Measurements from ENCODE around the gene UBE2D4. TPM values are rescaled to one million over a fixed set of nuclear protein-coding genes. Genes with fewer than 3 reads are reported as not detected.
A peak's percentile ranks its signal among the peaks of the same experiment; 100 is the strongest.

Gene UBE2D4
- 10 to 100 TPM; 10.2 to 13.6 (median 11.8) TPM for polyA plus RNA-seq
- long read RNA-seq, donor 1, transcript UBE2D4-201 (7 exons, 3,974 nt): major isoform, 10 of 14 reads
- long read RNA-seq, donor 1, partial matches to known transcripts: 0 of 14 reads
- long read RNA-seq, donor 1, other reads (novel, unspliced or antisense): 0 of 14 reads
- long read RNA-seq, donor 2, partial matches to known transcripts: 0 of 1 reads
- long read RNA-seq, donor 2, other reads (novel, unspliced or antisense): 0 of 1 reads
- long read RNA-seq, donor 3, partial matches to known transcripts: 7 of 10 reads
- long read RNA-seq, donor 3, other reads (novel, unspliced or antisense): 0 of 10 reads
- long read RNA-seq, donor 4: 0 reads
- long read RNA-seq, donor 5, partial matches to known transcripts: 0 of 1 reads
- long read RNA-seq, donor 5, other reads (novel, unspliced or antisense): 0 of 1 reads
- long read RNA-seq, donor 6, transcript UBE2D4-201 (7 exons, 3,974 nt): major isoform, 5 of 6 reads
- long read RNA-seq, donor 6, partial matches to known transcripts: 0 of 6 reads
- long read RNA-seq, donor 6, other reads (novel, unspliced or antisense): 0 of 6 reads
- long read RNA-seq, donor 7, partial matches to known transcripts: 0 of 9 reads
- long read RNA-seq, donor 7, other reads (novel, unspliced or antisense): 0 of 9 reads
- long read RNA-seq, donor 8: 0 reads
- long read RNA-seq, donor 9, partial matches to known transcripts: 0 of 2 reads
- long read RNA-seq, donor 9, other reads (novel, unspliced or antisense): 0 of 2 reads
- long read RNA-seq, donor 10, partial matches to known transcripts: 0 of 5 reads
- long read RNA-seq, donor 10, other reads (novel, unspliced or antisense): 0 of 5 reads

- WGBS, 3 donors: 0% methylated on average over 73 to 82 of the region's 82 CpGs
- no peaks in the 10 kb centered on the region for H3K9me3 ChIP-seq (ENCODE audit: control insufficient read depth in 2 of 2, insufficient read depth in 1 of 2, low read depth in 1 of 2, low read length in 1 of 2)
- no peak for FAIRE-seq
These were observed at the start of gene UBE2D4 for GRCh38 chr7:43925984-43926797. Gene UBE2D4, plus strand, starts transcription at chr7:43926436. Its CDS starts 97 bp downstream, at chr7:43926533.

GRCh38 chr7:43876976-43877745 is 49.1 kb upstream of the UBE2D4 start:
- Histone ChIP-seq H3K27ac (ENCODE audit: low read depth in 1 of 3, low read length in 2 of 3) (no peak overlapping the region), H3K4me1 (ENCODE audit: control insufficient read depth in 3 of 3, insufficient read depth in 2 of 3, low read depth in 1 of 3, low read length in 2 of 3) (peaks cover 5 to 16% (median 7%) of the 10 kb centered on the region in 3 donors), H3K4me3 (ENCODE audit: low read depth in 1 of 3, low read length in 3 of 3) (no peak overlapping the region), H3K36me3 (ENCODE audit: control insufficient read depth in 3 of 3, insufficient read depth in 2 of 3, low read depth in 1 of 3, low read length in 3 of 3) (peaks cover 14 to 76% (median 28%) of the 10 kb centered on the region in 3 donors), H3K27me3 (ENCODE audit: control insufficient read depth in 3 of 3, insufficient read depth in 3 of 3, low read length in 3 of 3) (no peaks in the 10 kb centered on the region), H3K9me3 (ENCODE audit: control insufficient read depth in 2 of 2, insufficient read depth in 1 of 2, low read depth in 1 of 2, low read length in 1 of 2) (no peaks in the 10 kb centered on the region)
- DNase-seq (no peak), FAIRE-seq (no peak)
- 88 to 95% (median 93%) methylated on average over 29 of the region's 29 CpGs for WGBS, 3 donors

More at GRCh38 chr7:43925984-43926797, at the start of gene UBE2D4:
- peak; percentile 92 to 96 for DNase-seq
- Histone ChIP-seq H3K27ac (ENCODE audit: low read depth in 1 of 3, low read length in 2 of 3) (peak within 1 kb of the TSS; percentile 92 to 98 (median 97)), H3K27me3 (ENCODE audit: control insufficient read depth in 3 of 3, insufficient read depth in 3 of 3, low read length in 3 of 3) (no peaks in the 10 kb centered on the region), H3K4me3 (ENCODE audit: low read depth in 1 of 3, low read length in 3 of 3) (peak within 1 kb of the TSS; percentile 56 to 72 (median 64)), H3K36me3 (ENCODE audit: control insufficient read depth in 3 of 3, insufficient read depth in 2 of 3, low read depth in 1 of 3, low read length in 3 of 3) (peaks cover 0 to 2% (median 0%) of the 10 kb centered on the region in 3 donors), H3K4me1 (ENCODE audit: control insufficient read depth in 3 of 3, insufficient read depth in 2 of 3, low read depth in 1 of 3, low read length in 2 of 3) (peaks cover 0 to 5% (median 2%) of the 10 kb centered on the region in 3 donors)

DNA sequence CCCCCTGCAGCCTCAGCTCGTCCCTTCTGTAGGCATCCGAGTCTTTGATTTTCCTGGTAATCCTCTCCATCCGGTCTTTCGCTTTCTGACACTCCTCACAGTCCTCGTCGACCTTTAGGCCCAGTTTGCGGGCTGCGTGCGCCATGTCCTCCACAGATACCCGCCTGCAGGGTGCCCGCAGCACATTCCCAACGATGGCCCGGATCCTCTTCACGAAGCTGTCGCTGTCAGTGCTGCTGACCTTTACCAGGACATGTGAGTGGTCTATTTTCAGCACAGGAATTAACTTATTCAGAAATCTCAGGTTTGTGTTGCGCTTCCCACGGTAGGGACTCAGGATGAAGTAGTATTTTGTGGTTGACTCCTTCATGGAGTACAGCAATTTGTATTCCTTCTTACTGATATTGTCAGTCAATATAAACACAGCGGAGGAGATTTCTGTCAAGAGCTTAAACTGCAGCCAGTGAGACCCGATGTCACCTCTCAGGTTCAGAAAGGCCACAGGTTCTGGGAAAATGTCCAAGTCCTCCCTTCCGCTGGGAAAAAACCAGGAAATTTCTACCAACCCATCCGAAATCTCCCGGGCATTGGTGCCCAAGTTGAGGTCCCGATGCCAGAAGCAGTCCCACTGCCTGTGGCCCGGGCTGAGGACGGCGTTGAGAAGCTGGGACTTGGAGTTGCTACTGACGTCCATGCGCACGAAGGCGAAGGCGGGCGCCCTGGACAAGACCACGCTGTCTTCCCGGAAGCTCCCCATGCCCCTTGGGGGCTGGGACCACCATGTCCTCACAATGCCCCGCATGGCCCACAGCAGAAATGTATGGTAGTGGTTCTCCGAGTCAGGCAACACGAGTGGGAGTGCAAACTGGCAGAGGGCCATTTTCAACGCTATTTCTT is 48.0 kb upstream of the UBE2D4 start:
- WGBS, 3 donors: 90 to 95% (median 94%) methylated on average over 38 of the region's 38 CpGs
- Histone ChIP-seq H3K27ac (ENCODE audit: low read depth in 1 of 3, low read length in 2 of 3) (no peak overlapping the region), H3K9me3 (ENCODE audit: control insufficient read depth in 2 of 2, insufficient read depth in 1 of 2, low read depth in 1 of 2, low read length in 1 of 2) (no peaks in the 10 kb centered on the region), H3K36me3 (ENCODE audit: control insufficient read depth in 3 of 3, insufficient read depth in 2 of 3, low read depth in 1 of 3, low read length in 3 of 3) (peaks cover 14 to 79% (median 31%) of the 10 kb centered on the region in 3 donors), H3K4me1 (ENCODE audit: control insufficient read depth in 3 of 3, insufficient read depth in 2 of 3, low read depth in 1 of 3, low read length in 2 of 3) (peaks cover 0 to 5% (median 3%) of the 10 kb centered on the region in 3 donors), H3K4me3 (ENCODE audit: low read depth in 1 of 3, low read length in 3 of 3) (no peak overlapping the region), H3K27me3 (ENCODE audit: control insufficient read depth in 3 of 3, insufficient read depth in 3 of 3, low read length in 3 of 3) (no peaks in the 10 kb centered on the region)
- DNase-seq: no peak
- no peak for FAIRE-seq

DNA sequence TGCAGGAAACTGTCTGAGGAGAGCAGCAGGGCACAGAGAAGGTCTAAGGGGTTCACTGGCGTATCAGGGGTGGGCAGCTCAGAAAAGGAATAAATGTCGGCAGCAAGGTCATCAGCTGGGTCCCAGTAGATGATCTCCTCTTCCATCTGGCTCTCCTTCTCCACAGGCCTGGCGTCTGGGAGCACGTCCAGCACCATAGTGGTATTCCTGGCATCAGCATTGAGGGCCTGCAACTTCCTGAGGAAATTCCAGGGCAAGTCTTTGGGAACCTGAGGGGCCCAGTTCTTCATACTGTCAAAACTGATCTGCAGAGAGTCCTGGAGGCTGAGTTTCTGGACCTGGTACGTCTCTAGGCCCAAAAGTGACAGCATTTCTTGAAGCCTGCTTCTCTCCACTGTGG is 47.4 kb upstream of the UBE2D4 start:
- Histone ChIP-seq H3K36me3 (ENCODE audit: control insufficient read depth in 3 of 3, insufficient read depth in 2 of 3, low read depth in 1 of 3, low read length in 3 of 3) (peaks cover 16 to 82% (median 34%) of the 10 kb centered on the region in 3 donors), H3K4me1 (ENCODE audit: control insufficient read depth in 3 of 3, insufficient read depth in 2 of 3, low read depth in 1 of 3, low read length in 2 of 3) (peaks cover 0 to 2% (median 0%) of the 10 kb centered on the region in 3 donors), H3K9me3 (ENCODE audit: control insufficient read depth in 2 of 2, insufficient read depth in 1 of 2, low read depth in 1 of 2, low read length in 1 of 2) (no peaks in the 10 kb centered on the region), H3K4me3 (ENCODE audit: low read depth in 1 of 3, low read length in 3 of 3) (no peak overlapping the region), H3K27me3 (ENCODE audit: control insufficient read depth in 3 of 3, insufficient read depth in 3 of 3, low read length in 3 of 3) (no peaks in the 10 kb centered on the region), H3K27ac (ENCODE audit: low read depth in 1 of 3, low read length in 2 of 3) (no peak overlapping the region)
- FAIRE-seq: no peak
- 84 to 97% (median 92%) methylated on average over 5 of the region's 5 CpGs for WGBS, 3 donors
- DNase-seq: no peak

GRCh38 chr7:43879477-43879876 is 46.8 kb upstream of the UBE2D4 start:
- Histone ChIP-seq H3K27ac (ENCODE audit: low read depth in 1 of 3, low read length in 2 of 3) (no peak overlapping the region), H3K4me1 (ENCODE audit: control insufficient read depth in 3 of 3, insufficient read depth in 2 of 3, low read depth in 1 of 3, low read length in 2 of 3) (no peaks in the 10 kb centered on the region), H3K4me3 (ENCODE audit: low read depth in 1 of 3, low read length in 3 of 3) (no peak overlapping the region), H3K27me3 (ENCODE audit: control insufficient read depth in 3 of 3, insufficient read depth in 3 of 3, low read length in 3 of 3) (no peaks in the 10 kb centered on the region), H3K9me3 (ENCODE audit: control insufficient read depth in 2 of 2, insufficient read depth in 1 of 2, low read depth in 1 of 2, low read length in 1 of 2) (no peaks in the 10 kb centered on the region), H3K36me3 (ENCODE audit: control insufficient read depth in 3 of 3, insufficient read depth in 2 of 3, low read depth in 1 of 3, low read length in 3 of 3) (peaks cover 22 to 82% (median 38%) of the 10 kb centered on the region in 3 donors)
- WGBS, 3 donors: 87 to 95% (median 91%) methylated on average over 2 of the region's 2 CpGs
- no peak for FAIRE-seq
- no peak for DNase-seq

DNA sequence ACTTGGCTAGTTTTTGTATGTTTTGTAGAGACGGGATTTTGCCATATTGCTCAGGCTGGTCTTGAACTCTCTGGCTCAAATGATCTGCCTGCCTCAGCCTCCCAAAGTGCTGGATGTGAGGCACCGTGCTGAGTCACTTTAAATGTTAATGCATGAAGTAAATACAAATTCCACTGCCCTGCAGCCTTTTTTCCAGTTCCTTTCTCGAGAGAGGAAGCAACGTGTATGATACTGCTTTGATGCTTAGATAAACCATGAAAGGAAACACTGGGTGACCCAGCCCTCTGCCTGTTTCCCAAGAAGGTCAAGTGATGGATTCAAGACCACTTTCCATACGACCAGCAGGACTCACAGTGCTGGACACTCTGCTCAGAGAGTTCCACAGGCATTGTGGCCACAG is 45.6 kb upstream of the UBE2D4 start:
- DNase-seq (no peak), FAIRE-seq (no peak)
- no peaks in the 10 kb centered on the region for H3K4me1 ChIP-seq (ENCODE audit: control insufficient read depth in 3 of 3, insufficient read depth in 2 of 3, low read depth in 1 of 3, low read length in 2 of 3)
- no peaks in the 10 kb centered on the region for H3K9me3 ChIP-seq (ENCODE audit: control insufficient read depth in 2 of 2, insufficient read depth in 1 of 2, low read depth in 1 of 2, low read length in 1 of 2)
- no peaks in the 10 kb centered on the region for H3K27me3 ChIP-seq (ENCODE audit: control insufficient read depth in 3 of 3, insufficient read depth in 3 of 3, low read length in 3 of 3)
- peaks cover 25 to 76% (median 34%) of the 10 kb centered on the region in 3 donors for H3K36me3 ChIP-seq (ENCODE audit: control insufficient read depth in 3 of 3, insufficient read depth in 2 of 3, low read depth in 1 of 3, low read length in 3 of 3)
- H3K4me3 ChIP-seq (ENCODE audit: low read depth in 1 of 3, low read length in 3 of 3): no peak overlapping the region
- no peak overlapping the region for H3K27ac ChIP-seq (ENCODE audit: low read depth in 1 of 3, low read length in 2 of 3)
- WGBS, 3 donors: 74 to 85% (median 80%) methylated on average over 5 of the region's 5 CpGs

DNA sequence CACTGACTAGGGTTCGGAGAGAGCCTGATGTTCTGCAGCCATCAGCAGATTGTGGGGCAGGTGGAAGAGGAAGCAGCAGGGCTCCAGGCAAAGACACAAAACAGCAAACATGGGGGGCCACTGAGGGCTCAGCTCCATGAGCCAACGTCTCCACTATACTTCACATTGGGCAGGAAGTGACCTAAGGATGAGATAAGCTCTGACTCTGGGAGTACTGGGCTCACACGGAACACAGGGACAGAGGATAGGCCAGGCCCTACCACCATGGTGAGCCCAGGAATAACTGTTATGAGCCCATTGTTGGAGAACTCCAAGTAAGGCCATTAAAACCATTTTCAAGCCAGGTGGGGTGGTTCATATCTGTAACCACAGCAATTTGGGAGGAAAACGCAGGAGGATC is 42.0 kb upstream of the UBE2D4 start:
- WGBS, 3 donors: 81 to 90% (median 84%) methylated on average over 4 of the region's 4 CpGs
- Histone ChIP-seq H3K27ac (ENCODE audit: low read depth in 1 of 3, low read length in 2 of 3) (no peak overlapping the region), H3K27me3 (ENCODE audit: control insufficient read depth in 3 of 3, insufficient read depth in 3 of 3, low read length in 3 of 3) (no peaks in the 10 kb centered on the region), H3K4me3 (ENCODE audit: low read depth in 1 of 3, low read length in 3 of 3) (no peak overlapping the region), H3K36me3 (ENCODE audit: control insufficient read depth in 3 of 3, insufficient read depth in 2 of 3, low read depth in 1 of 3, low read length in 3 of 3) (peaks cover 14 to 52% (median 17%) of the 10 kb centered on the region in 3 donors), H3K4me1 (ENCODE audit: control insufficient read depth in 3 of 3, insufficient read depth in 2 of 3, low read depth in 1 of 3, low read length in 2 of 3) (peaks cover 0 to 3% (median 0%) of the 10 kb centered on the region in 3 donors), H3K9me3 (ENCODE audit: control insufficient read depth in 2 of 2, insufficient read depth in 1 of 2, low read depth in 1 of 2, low read length in 1 of 2) (no peaks in the 10 kb centered on the region)
- no peak for FAIRE-seq
- DNase-seq: no peak

Data from small intestine (tissue), 16 donors.